ENCODE measurements around the gene TFCP2. TPM values are rescaled to one million over a fixed set of nuclear protein-coding genes. Genes with fewer than 3 reads are reported as not detected.
"Not testable (repeated sequence)": the region's sequence is repeated elsewhere in the genome, so short reads cannot be mapped to it uniquely, and the experiment has no call there.

The TFCP2 gene
- polyA plus RNA-seq = 31.6 TPM
- long read RNA-seq, donor 1, partial matches to known transcripts = 0 of 1 reads
- long read RNA-seq, donor 1, other reads (novel, unspliced or antisense) = 0 of 1 reads
- long read RNA-seq, donor 2, transcript TFCP2-201 (15 exons, 3,546 nt) = major isoform, 5 of 5 reads
- long read RNA-seq, donor 2, partial matches to known transcripts = 0 of 5 reads
- long read RNA-seq, donor 2, other reads (novel, unspliced or antisense) = 0 of 5 reads
- long read RNA-seq, donor 3 = 0 reads
- long read RNA-seq, donor 4 = 0 reads
- long read RNA-seq, donor 5, partial matches to known transcripts = 0 of 2 reads
- long read RNA-seq, donor 5, other reads (novel, unspliced or antisense) = 0 of 2 reads
- long read RNA-seq, donor 6, partial matches to known transcripts = 0 of 1 reads
- long read RNA-seq, donor 6, other reads (novel, unspliced or antisense) = 0 of 1 reads
- long read RNA-seq, donor 7 = 0 reads
- long read RNA-seq, donor 8, partial matches to known transcripts = 0 of 2 reads
- long read RNA-seq, donor 8, other reads (novel, unspliced or antisense) = 0 of 2 reads
- long read RNA-seq, donor 9, partial matches to known transcripts = 0 of 2 reads
- long read RNA-seq, donor 9, other reads (novel, unspliced or antisense) = 0 of 2 reads
- long read RNA-seq, donor 10, partial matches to known transcripts = 0 of 4 reads
- long read RNA-seq, donor 10, other reads (novel, unspliced or antisense) = 0 of 4 reads
- long read RNA-seq, donor 11, partial matches to known transcripts = 0 of 2 reads
- long read RNA-seq, donor 11, other reads (novel, unspliced or antisense) = 0 of 2 reads

GRCh38 chr12:51172515-51173431 lies at the start of gene TFCP2:
Gene TFCP2, minus strand, starts transcription at chr12:51173135. Its CDS starts 713 bp downstream, at chr12:51172422.
- 0% methylated on average over 1 of the region's 58 CpGs for WGBS (ENCODE audit: insufficient coverage, low lambda C conversion rate)
- Histone ChIP-seq H3K36me3 (ENCODE audit: control insufficient read depth, insufficient read depth, low read length) (no peaks in the 10 kb centered on the region), H3K9me3 (ENCODE audit: control insufficient read depth, low read depth, low read length) (no peaks in the 10 kb centered on the region), H3K27me3 (ENCODE audit: control insufficient read depth, insufficient read depth, low read length) (no peaks in the 10 kb centered on the region), H3K4me1 (ENCODE audit: control insufficient read depth, insufficient read depth, low read length) (no peaks in the 10 kb centered on the region), H3K4me3 (ENCODE audit: low read length) (peak within 1 kb of the TSS; percentile 79), H3K27ac (ENCODE audit: low read length) (peak within 1 kb of the TSS; percentile 96)
- peak; percentile 97 to 98 for DNase-seq

GRCh38 chr12:51222461-51222860 lies 49.5 kb upstream of the TFCP2 start:
- Histone ChIP-seq H3K9me3 (ENCODE audit: control insufficient read depth, low read depth, low read length) (no peaks in the 10 kb centered on the region), H3K27me3 (ENCODE audit: control insufficient read depth, insufficient read depth, low read length) (no peaks in the 10 kb centered on the region), H3K36me3 (ENCODE audit: control insufficient read depth, insufficient read depth, low read length) (no peaks in the 10 kb centered on the region), H3K4me3 (ENCODE audit: low read length) (no peak overlapping the region), H3K27ac (ENCODE audit: low read length) (no peak overlapping the region), H3K4me1 (ENCODE audit: control insufficient read depth, insufficient read depth, low read length) (peaks cover 11% of the 10 kb centered on the region)
- no peak for DNase-seq
- WGBS (ENCODE audit: insufficient coverage, low lambda C conversion rate) = 50% methylated on average over 2 of the region's 7 CpGs

- DNase-seq; H3K36me3 ChIP-seq (ENCODE audit: control insufficient read depth, insufficient read depth, low read length); H3K27me3 ChIP-seq (ENCODE audit: control insufficient read depth, insufficient read depth, low read length); H3K27ac ChIP-seq (ENCODE audit: low read length); H3K9me3 ChIP-seq (ENCODE audit: control insufficient read depth, low read depth, low read length); H3K4me3 ChIP-seq (ENCODE audit: low read length): not testable (repeated sequence)
- peaks cover 11% of the 10 kb centered on the region for H3K4me1 ChIP-seq (ENCODE audit: control insufficient read depth, insufficient read depth, low read length)
- WGBS (ENCODE audit: insufficient coverage, low lambda C conversion rate) = 80% methylated on average over 1 of the region's 12 CpGs
Measured at GRCh38 chr12:51219857-51220256, 46.9 kb upstream of the TFCP2 start.

- 27% methylated on average over 2 of the region's 5 CpGs for WGBS (ENCODE audit: insufficient coverage, low lambda C conversion rate)
- peaks cover 11% of the 10 kb centered on the region for H3K4me1 ChIP-seq (ENCODE audit: control insufficient read depth, insufficient read depth, low read length)
- no peaks in the 10 kb centered on the region for H3K9me3 ChIP-seq (ENCODE audit: control insufficient read depth, low read depth, low read length)
- H3K4me3 ChIP-seq (ENCODE audit: low read length) = no peak overlapping the region
- H3K27me3 ChIP-seq (ENCODE audit: control insufficient read depth, insufficient read depth, low read length) = no peaks in the 10 kb centered on the region
- H3K27ac ChIP-seq (ENCODE audit: low read length) = peak overlapping the region; percentile 33
- no peaks in the 10 kb centered on the region for H3K36me3 ChIP-seq (ENCODE audit: control insufficient read depth, insufficient read depth, low read length)
- peak; percentile 11 to 64 for DNase-seq
Measured at GRCh38 chr12:51219322-51219721, 46.4 kb upstream of the TFCP2 start.

- no peaks in the 10 kb centered on the region for H3K9me3 ChIP-seq (ENCODE audit: control insufficient read depth, low read depth, low read length)
- H3K4me1 ChIP-seq (ENCODE audit: control insufficient read depth, insufficient read depth, low read length) = peaks cover 11% of the 10 kb centered on the region
- no peaks in the 10 kb centered on the region for H3K36me3 ChIP-seq (ENCODE audit: control insufficient read depth, insufficient read depth, low read length)
- peak overlapping the region; percentile 76 for H3K4me3 ChIP-seq (ENCODE audit: low read length)
- no peaks in the 10 kb centered on the region for H3K27me3 ChIP-seq (ENCODE audit: control insufficient read depth, insufficient read depth, low read length)
- no CpG with 5 or more reads among the region's 10 CpGs for WGBS (ENCODE audit: insufficient coverage, low lambda C conversion rate)
- peak; percentile 52 to 77 for DNase-seq
- peak overlapping the region; percentile 33 for H3K27ac ChIP-seq (ENCODE audit: low read length)
Measured at GRCh38 chr12:51218607-51219161, 45.7 kb upstream of the TFCP2 start.

GRCh38 chr12:51217968-51218606 lies 45.2 kb upstream of the TFCP2 start, which contains the start of gene POU6F1:
Gene POU6F1, minus strand, starts transcription at chr12:51218062. Its CDS starts 11,226 bp downstream, at chr12:51206836.
- Histone ChIP-seq H3K4me1 (ENCODE audit: control insufficient read depth, insufficient read depth, low read length) (peaks cover 11% of the 10 kb centered on the region), H3K36me3 (ENCODE audit: control insufficient read depth, insufficient read depth, low read length) (no peaks in the 10 kb centered on the region), H3K9me3 (ENCODE audit: control insufficient read depth, low read depth, low read length) (no peaks in the 10 kb centered on the region), H3K27ac (ENCODE audit: low read length) (peak within 1 kb of the TSS; percentile 48), H3K27me3 (ENCODE audit: control insufficient read depth, insufficient read depth, low read length) (no peaks in the 10 kb centered on the region), H3K4me3 (ENCODE audit: low read length) (peak within 1 kb of the TSS; percentile 76)
- peak; percentile 85 to 89 for DNase-seq
- WGBS (ENCODE audit: insufficient coverage, low lambda C conversion rate) = 0% methylated on average over 1 of the region's 35 CpGs

GRCh38 chr12:51217133-51217967 lies 44.4 kb upstream of the TFCP2 start:
- peak; percentile 26 to 63 for DNase-seq
- Histone ChIP-seq H3K36me3 (ENCODE audit: control insufficient read depth, insufficient read depth, low read length) (no peaks in the 10 kb centered on the region), H3K9me3 (ENCODE audit: control insufficient read depth, low read depth, low read length) (no peaks in the 10 kb centered on the region), H3K4me3 (ENCODE audit: low read length) (peak overlapping the region; percentile 76), H3K4me1 (ENCODE audit: control insufficient read depth, insufficient read depth, low read length) (peaks cover 11% of the 10 kb centered on the region), H3K27ac (ENCODE audit: low read length) (peak overlapping the region; percentile 48), H3K27me3 (ENCODE audit: control insufficient read depth, insufficient read depth, low read length) (no peaks in the 10 kb centered on the region)
- WGBS (ENCODE audit: insufficient coverage, low lambda C conversion rate) = 0% methylated on average over 1 of the region's 81 CpGs

- no CpG with 5 or more reads among the region's 7 CpGs for WGBS (ENCODE audit: insufficient coverage, low lambda C conversion rate)
Measured at GRCh38 chr12:51216642-51217041, 43.7 kb upstream of the TFCP2 start.

GRCh38 chr12:51214895-51215294 lies 42.0 kb upstream of the TFCP2 start:
- Histone ChIP-seq H3K4me1 (ENCODE audit: control insufficient read depth, insufficient read depth, low read length) (peaks cover 11% of the 10 kb centered on the region), H3K4me3 (ENCODE audit: low read length) (no peak overlapping the region), H3K36me3 (ENCODE audit: control insufficient read depth, insufficient read depth, low read length) (no peaks in the 10 kb centered on the region), H3K9me3 (ENCODE audit: control insufficient read depth, low read depth, low read length) (no peaks in the 10 kb centered on the region), H3K27me3 (ENCODE audit: control insufficient read depth, insufficient read depth, low read length) (no peaks in the 10 kb centered on the region), H3K27ac (ENCODE audit: low read length) (no peak overlapping the region)
- DNase-seq = no peak
- WGBS (ENCODE audit: insufficient coverage, low lambda C conversion rate) = no CpG with 5 or more reads among the region's 5 CpGs

More at GRCh38 chr12:51216642-51217041, 43.7 kb upstream of the TFCP2 start:
- H3K36me3 ChIP-seq (ENCODE audit: control insufficient read depth, insufficient read depth, low read length) = no peaks in the 10 kb centered on the region
- no peaks in the 10 kb centered on the region for H3K9me3 ChIP-seq (ENCODE audit: control insufficient read depth, low read depth, low read length)
- H3K4me3 ChIP-seq (ENCODE audit: low read length) = peak overlapping the region; percentile 76
- H3K27ac ChIP-seq (ENCODE audit: low read length) = no peak overlapping the region
- no peak for DNase-seq
- no peaks in the 10 kb centered on the region for H3K27me3 ChIP-seq (ENCODE audit: control insufficient read depth, insufficient read depth, low read length)
- H3K4me1 ChIP-seq (ENCODE audit: control insufficient read depth, insufficient read depth, low read length) = peaks cover 11% of the 10 kb centered on the region

All from large intestine (tissue), 12 donors.